ENCODE results near the gene ZNF19.
"Not testable (repeated sequence)": the region's sequence is repeated elsewhere in the genome, so short reads cannot be mapped to it uniquely, and the experiment has no call there.

ZNF19 gene

DNA sequence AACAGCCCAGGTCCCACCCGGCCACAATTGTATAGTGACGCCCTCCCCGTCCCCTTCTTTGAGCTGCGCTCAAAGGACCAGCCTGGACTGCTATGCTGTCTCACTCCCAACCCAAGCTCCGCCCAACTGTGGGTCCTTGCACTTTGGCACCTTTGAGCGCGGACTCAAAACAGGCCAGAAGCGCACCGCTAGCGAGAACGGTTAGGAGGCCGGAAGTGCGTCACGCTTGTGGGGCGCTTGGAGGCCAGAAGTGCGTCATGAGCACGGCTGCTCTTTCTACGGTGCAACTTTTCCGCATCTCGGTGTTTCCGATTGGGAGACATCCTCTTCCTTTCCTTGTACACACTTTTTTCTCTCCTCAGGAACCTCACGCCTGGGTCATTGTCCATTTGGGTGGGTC, at the start of gene ZNF19:
TSS of gene ZNF19 (minus strand) at position 203 of the 400 bp plus-strand sequence. CDS start 7,210 bp downstream, outside the sequence.
- no peak for DNase-seq

DNA sequence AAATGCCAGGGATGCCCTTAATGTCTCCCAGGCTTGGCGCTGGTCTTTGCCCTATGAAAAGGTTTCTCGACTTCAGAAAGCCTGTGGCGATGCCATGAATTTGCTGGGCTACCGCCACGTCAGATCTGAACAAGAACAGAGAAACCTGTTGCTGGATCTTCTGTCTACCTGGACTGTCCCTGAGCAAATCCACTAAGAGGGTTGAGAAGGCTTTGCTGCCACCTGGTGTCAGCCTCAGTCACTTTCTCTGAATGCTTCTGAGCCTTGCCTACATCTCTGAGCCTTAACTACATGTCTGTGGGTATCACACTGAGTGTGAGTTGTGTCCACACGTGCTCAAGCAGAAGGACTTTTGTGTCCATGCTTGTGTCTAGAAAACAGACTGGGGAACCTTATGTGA, 48.5 kb upstream of the ZNF19 start:
- DNase-seq: no peak

DNA sequence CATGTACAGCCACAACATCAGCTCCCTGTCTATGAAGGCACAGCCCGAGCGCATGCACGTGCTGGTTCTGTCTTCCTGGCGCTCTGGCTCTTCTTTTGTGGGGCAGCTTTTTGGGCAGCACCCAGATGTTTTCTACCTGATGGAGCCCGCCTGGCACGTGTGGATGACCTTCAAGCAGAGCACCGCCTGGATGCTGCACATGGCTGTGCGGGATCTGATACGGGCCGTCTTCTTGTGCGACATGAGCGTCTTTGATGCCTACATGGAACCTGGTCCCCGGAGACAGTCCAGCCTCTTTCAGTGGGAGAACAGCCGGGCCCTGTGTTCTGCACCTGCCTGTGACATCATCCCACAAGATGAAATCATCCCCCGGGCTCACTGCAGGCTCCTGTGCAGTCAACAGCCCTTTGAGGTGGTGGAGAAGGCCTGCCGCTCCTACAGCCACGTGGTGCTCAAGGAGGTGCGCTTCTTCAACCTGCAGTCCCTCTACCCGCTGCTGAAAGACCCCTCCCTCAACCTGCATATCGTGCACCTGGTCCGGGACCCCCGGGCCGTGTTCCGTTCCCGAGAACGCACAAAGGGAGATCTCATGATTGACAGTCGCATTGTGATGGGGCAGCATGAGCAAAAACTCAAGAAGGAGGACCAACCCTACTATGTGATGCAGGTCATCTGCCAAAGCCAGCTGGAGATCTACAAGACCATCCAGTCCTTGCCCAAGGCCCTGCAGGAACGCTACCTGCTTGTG, 47.8 kb upstream of the ZNF19 start:
- DNase-seq: no peak

DNA sequence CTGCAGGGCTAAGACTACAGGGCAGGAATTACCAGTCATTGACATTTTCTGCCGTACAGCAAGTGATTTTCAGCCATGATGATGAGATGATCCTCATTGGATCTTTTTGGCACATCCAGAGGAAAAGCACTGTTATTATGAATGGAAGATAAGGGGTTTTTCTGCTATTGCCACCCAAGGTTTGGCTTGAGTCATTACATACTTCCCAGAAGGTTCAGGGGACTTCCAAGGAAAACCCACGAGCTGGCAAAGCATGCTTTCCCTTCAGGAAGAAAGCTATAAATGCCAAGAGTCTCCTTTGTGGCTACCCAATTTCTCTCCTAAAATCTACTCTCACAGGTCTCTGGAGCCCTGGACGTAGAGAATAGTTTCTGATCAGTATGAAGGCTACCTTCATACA, 43.2 kb upstream of the ZNF19 start:
- DNase-seq: no peak

DNA sequence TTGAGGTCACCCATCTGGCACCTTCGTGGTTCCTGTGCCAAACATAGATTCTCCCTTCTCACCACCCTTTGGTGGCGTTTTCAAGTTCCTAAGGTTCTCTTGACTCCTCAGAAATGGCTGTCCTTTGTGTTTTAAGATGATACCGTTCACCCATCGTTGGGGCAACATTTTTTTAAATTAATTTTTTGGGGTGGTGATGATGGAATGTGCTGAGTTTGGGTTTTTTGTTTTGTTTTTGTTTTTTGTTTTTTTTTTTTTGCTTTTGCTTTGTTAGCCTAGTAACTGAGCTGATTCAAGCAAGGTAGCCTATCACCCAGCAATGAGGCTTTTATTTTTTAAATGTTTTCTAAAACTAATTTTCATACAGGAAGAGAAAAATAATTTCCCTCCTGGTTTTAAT, 39.7 kb upstream of the ZNF19 start:
- DNase-seq: no peak

DNA sequence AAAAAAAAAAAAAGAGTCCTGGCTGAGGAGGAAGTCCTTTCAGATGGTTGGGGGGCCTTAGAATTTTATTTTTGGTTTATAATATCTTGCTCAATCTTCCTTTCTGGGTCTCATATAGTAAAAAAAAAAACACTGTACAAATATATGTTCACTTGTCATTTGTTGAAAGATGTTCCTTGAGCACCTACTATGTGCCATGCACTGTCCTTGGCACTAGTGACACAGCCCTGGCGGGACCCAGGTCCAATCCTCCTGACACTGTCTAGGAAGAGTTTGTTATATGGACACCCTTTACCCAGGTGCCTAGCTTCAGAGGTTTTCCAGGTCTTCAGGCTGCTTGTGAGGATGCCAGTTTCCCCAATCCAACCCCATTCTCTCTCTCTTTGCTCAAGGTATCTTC, 39.1 kb upstream of the ZNF19 start:
- no peak for DNase-seq

DNA sequence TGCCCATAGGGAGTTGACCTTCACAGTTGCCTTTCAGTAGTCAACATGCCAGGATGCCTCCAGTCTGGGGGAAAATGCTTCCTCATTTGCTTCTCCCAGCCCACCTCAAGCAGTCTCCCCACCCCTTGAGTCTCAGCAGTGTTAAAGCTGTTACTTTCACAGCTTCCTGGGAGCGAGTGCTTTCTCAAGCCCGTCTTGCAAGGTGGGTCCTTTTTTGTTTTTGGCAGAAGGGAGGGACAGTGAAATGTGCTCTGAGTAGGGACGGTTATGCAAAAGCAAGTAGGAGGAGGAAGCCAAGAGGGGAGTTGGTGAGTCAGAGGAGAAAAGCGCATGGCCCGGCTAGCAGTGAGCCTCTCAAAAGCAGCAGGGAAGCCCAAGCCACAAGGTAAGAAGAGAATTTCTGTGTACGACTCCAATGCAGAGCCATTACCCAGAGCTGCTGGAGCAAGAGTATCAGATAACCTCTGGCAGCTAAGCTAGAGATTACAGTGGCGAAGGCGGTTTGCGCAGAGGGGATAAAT, 37.0 kb upstream of the ZNF19 start, which contains the start of gene CHST4:
TSS of gene CHST4 (plus strand) at position 316 of the 521 bp plus-strand sequence. CDS start 10,252 bp downstream, outside the sequence.
- DNase-seq: no peak

DNA sequence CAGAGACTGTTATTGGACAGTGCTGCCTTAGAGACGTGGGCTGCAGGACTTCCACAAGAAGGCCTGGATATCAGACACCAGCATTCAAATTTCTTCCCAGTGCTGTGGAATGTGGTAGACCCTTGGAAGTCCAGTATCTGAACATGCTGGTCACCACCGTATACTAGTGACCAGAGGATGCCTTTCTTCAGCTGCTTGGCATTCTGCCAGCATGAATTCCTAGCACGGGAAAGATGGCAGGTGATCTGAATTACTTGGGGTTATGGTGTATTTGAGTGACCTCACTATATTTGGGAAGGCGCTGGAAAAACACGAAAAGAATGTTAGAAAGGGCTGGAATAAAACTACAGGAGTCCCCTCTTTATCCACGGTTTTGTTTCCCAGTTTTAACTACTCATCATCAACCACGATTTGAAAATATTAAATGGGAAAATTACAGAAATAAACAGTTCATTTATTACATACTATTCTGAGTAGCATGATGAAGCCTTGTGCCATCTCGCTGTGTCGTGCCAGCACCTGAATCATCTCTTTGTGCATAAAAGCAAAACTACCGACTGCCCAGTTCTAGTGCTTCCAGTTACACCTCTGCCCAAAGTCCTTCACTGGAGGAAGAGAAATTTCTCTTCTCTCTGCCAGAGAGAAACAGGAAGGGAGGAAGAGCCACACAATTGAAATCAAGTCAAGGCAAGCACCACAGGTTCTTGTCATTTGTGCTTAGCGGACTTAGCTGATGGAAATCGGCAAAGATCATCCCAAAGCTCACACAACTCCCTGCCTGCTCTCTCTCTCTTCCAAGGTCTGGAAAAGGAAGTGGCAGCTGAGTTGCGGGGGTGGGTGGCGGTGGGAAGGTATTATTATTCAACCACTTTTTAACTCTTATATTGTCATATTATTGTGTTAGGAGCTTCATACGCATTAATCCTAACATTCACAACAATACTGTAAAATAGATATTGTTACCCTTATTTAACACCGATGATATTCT, 35.7 kb upstream of the ZNF19 start:
- DNase-seq: no peak

DNA sequence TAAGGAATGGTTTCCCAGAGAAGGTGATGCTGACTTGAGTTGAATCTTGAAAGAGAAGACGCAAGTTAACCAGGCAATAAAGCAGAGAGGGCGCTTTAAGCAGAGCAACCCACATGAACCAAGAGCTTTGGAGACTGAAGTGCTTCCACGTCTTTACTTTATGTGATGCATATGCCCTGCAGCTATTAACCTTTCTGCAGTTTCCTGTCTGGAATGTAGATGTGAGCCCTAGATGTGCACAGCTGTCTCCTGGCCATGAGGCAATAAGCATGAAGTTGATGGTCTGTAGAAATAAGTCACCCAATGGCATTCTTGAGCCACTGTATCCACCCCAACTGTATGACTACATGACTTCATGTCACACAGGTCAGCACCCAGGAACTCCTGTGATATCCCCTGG, 31.4 kb upstream of the ZNF19 start:
- no peak for DNase-seq

DNA sequence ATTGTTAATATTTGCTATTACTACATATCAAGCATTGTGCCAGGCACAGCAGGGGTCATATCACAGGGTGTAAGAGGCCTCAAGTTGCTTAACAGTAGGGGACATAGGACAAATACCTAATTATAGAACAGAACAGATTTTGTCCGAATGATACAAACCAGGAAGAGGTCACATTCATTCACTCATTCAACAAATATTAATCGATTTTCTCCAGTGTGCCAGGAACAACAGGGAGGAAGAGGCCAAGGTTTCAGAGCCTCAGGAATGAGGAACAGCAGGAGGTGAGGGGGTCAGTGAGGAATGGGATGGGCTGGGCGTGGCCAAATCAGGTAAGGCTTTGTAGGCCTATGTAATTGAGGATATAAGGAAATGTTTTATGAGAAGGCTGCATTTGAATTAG, 25.9 kb upstream of the ZNF19 start:
- DNase-seq: no peak

DNA sequence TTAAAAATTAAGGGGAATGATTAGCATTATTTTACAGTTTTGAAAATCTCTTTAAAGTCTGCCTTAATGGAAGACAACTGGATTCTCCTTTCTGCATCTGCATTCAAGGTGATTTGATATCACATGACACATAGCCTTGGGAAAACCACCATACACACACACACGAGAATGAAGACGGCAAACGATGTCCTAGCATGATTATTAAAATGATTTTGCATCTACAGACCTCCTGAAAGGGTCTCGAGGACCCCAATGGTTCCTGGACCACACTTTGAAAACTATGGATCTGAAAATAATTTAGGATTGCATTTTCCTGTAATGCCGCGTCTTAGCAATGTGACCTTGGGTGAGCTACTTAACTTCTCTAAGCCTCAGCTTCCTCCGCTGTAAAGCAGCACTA, 25.4 kb upstream of the ZNF19 start:
- no peak for DNase-seq

DNA sequence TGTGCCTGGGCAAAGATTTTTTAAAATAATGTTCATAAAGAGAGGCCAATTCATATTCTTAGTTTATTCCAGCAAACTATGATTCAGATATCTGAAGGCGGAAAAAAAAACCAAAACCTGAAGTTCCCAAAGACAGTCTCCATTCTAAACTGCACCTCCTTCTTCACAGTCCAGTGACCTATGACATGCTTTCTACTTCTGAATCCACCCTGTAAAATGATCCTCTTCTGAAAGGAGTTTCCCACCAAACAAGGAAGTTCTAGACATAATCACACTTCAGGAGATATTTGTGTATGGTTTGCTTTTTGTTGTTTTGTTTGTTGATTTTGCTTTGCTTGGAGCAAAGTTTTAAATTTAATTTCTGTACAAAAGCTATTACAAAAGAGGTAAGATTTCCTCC, 24.2 kb upstream of the ZNF19 start:
- DNase-seq: no peak

DNA sequence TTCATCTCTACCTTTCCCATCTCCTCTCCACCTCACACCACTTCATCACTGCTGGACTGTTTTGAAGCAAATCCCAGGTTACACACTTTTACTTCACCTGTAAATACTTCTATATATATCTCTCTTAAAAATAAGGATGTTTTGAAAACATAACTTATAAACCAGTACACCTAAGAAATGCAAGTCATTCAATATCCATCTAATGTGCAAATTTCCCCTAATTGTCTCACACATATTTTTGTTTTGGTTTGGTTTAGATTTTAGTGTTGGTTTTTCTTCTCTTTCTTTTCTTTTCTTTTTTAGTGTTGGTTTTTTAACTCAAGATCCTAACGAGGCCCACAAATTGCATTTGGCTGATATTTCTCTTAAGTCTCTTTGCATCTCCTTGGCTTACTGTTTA, 17.9 kb upstream of the ZNF19 start:
- DNase-seq: no peak

DNA sequence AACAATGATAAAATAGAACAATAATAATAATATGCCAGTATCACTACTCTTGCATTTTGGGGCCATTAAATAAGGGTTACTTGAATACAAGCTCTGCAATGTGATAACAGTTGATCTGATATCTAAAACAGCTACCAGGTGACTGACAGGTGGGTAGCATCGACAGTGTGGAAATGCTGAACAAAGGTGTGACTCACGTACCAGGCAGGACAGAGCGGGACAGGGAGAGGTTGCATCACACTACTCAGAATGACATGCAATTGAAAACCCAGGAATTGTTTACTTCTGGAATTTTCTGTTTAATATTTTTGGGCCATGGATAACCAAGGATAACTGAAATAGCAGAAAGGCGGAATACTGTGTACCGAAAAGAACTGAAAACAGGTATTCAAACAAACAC, 15.8 kb upstream of the ZNF19 start:
- no peak for DNase-seq

DNA sequence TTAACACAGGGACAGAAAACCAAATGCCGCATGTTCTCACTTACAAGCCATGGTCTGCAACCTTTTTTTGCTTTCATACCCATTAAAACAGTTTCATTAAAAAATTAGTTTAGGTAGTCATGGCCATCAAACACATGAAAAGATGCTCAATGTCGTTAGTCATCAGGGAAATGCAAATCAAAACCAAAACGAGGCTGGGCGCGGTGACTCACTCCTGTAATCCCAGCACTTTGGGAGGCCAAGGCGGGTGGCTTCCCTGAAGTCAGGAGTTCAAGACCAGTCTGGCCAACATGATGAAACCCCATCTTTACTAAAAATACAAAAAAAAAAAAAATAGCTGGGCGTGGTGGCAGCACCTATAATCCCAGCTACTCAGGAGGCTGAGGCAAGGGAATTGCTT, 14.9 kb upstream of the ZNF19 start:
- DNase-seq: not testable (repeated sequence)

DNA sequence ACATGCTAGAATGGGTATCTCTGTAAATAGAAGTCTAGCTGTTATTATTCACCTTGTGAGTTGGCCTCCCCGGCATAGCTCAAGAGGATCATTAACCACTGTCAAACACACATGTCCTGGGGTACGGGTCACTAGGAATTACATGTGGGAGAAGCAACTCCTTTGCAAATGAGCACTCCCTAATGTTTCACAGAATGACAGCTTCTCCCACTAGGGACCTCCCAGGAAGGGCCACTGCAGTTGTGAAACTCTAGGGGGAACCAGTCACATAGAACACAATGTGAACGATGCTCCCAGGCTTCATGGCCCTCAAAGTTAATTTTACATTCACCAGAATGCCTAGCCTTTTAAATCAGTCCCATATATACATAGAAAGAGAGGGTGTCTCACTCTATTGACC, 12.4 kb upstream of the ZNF19 start:
- DNase-seq: no peak

DNA sequence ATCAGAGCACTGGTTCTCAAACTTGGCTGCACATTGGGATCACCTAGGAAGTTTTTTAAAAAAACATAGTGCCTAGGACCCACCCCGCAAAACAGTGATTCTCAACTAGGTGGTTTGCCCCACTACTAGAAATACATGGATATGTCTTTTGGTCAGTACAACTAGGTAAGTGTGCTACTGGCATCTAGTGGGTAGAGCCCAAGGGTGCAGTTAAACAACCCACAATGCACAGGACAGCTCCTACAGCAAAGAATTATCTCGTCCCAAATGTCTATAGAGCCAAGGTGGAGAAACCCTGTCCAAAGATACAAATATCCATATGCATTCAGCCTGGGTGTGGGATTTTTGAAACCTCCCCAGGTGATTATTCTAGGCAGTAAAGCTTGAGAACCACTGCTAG, 11.8 kb upstream of the ZNF19 start:
- no peak for DNase-seq

DNA sequence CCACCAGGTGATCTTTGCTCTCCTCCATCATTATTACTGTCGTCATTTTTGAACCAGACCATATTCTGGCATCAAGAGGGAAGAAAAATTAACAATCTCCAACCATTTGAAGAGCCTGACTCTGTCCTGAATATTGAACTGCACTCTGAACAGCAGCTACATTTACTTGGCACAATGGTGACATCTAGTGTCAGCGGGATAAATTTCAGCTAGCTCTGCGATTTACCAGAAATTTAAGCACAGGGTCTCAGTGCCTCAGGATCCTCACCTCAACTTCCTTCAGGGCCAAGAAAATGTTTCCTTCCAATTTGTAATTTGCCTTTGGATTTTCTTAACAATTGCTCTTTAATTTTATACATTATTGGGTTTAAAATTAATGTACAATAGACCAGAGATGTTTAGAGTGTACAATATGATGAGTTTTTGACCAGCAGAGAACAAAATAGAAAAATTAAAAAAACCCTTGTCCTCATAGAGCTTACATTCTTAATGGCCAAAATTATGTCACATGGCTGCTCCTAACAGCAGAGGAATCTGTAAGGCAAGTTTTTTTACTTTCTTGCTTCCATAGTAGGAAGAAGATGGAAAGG, 10.7 kb upstream of the ZNF19 start:
- DNase-seq: no peak

DNA sequence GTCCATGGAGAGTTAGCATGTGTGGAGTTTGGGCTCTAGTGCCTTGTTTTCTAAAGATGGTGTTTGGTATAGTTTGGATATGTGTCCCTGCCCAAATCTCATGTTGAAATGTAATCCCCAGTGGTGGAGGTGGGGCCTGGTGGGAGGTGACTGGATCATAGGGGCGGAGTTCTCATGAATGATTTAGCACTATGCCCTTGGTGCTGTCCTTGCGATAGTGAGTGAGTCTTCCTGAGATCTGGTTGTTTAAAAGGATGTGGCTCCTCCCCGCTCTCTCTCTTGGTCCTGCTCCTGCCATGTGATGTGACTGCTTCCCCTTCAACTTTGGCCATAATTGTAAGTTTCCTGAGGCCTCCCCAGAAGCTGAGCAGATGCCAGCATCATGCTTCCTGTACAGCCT, 8.9 kb upstream of the ZNF19 start:
- DNase-seq: no peak

DNA sequence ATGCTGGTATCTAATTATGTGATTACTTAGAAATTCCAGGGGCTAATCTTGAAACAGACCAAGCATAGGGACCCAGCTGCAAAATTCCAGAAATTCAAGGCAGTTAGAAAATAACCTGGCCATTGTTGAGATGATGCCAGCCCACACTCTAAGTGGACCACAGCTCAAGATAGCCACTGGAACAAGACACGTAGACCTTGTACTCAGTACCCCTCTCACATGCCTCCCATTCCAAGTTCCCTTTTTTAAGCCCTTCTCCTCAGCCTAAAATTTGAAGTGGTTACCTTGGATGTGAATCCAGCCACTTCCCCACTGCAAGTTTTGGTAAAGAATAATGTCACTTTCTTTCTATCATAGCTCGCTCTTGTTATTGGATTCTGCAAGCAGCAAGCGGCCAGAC, 4.1 kb upstream of the ZNF19 start:
- DNase-seq: no peak

DNA sequence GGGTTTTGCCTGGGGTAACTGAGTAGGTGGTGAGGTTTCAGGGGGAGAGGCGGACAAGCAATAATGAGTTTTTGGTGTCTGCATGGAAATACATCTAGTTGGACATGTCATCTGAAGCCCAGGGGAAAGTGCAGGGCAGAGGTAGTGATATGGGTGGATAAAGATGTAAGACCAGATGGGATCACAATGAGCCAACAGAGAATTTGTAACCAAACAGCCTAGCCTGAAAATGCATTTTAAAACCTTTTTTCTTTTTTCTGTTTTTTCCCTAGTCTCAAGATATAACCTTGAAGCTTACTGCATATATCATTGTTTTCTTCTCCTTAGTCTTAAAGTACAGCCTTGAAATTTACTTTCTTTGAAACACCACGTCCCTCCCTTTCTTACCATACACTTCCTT, 3.7 kb upstream of the ZNF19 start:
- DNase-seq: no peak

DNA sequence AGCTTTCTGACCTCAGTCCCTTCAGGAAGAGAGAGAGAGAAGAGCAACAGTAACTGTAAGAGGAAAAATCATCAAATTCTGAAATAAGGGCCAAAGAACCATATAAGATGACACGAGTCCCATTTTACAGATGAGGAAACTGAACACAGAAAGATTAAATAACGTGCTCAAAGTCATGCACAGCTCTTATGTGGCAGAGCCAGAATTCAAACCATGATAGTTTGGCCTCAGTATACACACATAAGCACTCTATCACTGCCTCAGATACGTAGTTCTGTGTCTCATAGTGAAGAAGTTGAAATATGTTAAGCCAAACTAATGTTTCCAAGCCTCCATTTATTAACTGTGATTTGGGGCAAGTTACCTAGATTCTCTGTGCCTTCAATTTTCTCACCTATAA, 1.9 kb upstream of the ZNF19 start:
- no peak for DNase-seq

DNA sequence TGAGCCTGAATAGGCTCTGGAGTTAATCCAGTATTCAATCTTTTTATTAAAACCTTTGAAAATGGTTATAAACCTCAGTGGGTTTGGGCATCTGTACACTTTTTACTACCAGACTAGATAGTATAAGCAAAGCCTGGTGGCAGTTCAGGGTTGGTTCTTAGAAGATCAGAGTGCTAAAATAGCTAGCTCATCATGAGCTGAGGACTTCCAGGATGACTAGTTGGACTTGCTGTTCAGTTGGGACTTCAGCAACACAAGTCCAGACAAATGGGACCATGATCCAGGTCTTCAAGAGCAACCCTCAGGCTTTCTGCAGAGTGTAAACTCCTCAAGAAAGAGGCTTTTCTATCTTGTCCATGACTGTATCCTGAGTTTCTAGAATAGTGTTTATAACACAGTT, 1.2 kb upstream of the ZNF19 start:
- no peak for DNase-seq

Data from KG1 (cell line).